T-cell (primary cell): ENCODE results near the gene SAPCD2. TPM values are rescaled to one million over a fixed set of nuclear protein-coding genes. Genes with fewer than 3 reads are reported as not detected.

Source experiments
- total RNA-seq, 35 experiments: library from RNA in 6 of 35; stranded (reverse) in 6 of 35; fragments of 120-200 nt in 1 of 35; gene quantifications; one replicate each; pipeline versions ENCODE4 v1.2.1 to v1.2.4 and lab custom pipeline; 2013 to 2026

The SAPCD2 gene
- total RNA-seq, 5 donors from 2014 or later (not counting 1 experiment from before 2014, with no cell fraction given) = 0.33 to 1.0 (median 0.83) TPM

Other genes starting within 250 kb of the SAPCD2 start
- gene AJM1, start 228.1 kb downstream of the SAPCD2 start, total RNA-seq = 1 to 10 TPM; 2.1 to 7.5 (median 5.1) TPM
- 10 to 100 TPM; 23.3 to 56.8 (median 43.5) TPM for gene PHPT1, start 221.1 kb downstream of the SAPCD2 start, total RNA-seq
- gene MAMDC4, start 218.2 kb downstream of the SAPCD2 start, total RNA-seq = 10 to 100 TPM in 1 of 5 donors, 1 to 10 TPM in 4; 3.0 to 10.7 (median 7.1) TPM
- 100 to 1,000 TPM; 236 to 314 (median 297) TPM for gene EDF1, start 204.2 kb downstream of the SAPCD2 start, total RNA-seq
- 10 to 100 TPM; 20.9 to 38.7 (median 33.7) TPM for gene TRAF2, start 184.0 kb downstream of the SAPCD2 start, total RNA-seq
- 100 to 1,000 TPM in 3 of 5 donors, 10 to 100 TPM in 2; 60.9 to 161 (median 145) TPM for gene FBXW5, start 125.8 kb downstream of the SAPCD2 start, total RNA-seq
- gene C8G, start 125.3 kb downstream of the SAPCD2 start, total RNA-seq = 1 to 10 TPM; 1.7 to 3.8 (median 3.2) TPM
- gene LCN12, start 118.3 kb downstream of the SAPCD2 start, total RNA-seq = 1 to 10 TPM; 1.1 to 3.3 (median 2.2) TPM
- 10 to 100 TPM in 4 of 5 donors, 1 to 10 TPM in 1; 9.6 to 56.6 (median 26.4) TPM for gene PTGDS, start 93.1 kb downstream of the SAPCD2 start, total RNA-seq
- 1 to 10 TPM in 3 of 5 donors, under 1 TPM in 2; 0.29 to 2.2 (median 1.3) TPM for gene LCNL1, start 87.6 kb downstream of the SAPCD2 start, total RNA-seq
- 100 to 1,000 TPM in 4 of 5 donors, 10 to 100 TPM in 1; 81.3 to 173 (median 127) TPM for gene PAXX, start 78.1 kb downstream of the SAPCD2 start, total RNA-seq
- 10 to 100 TPM in 2 of 5 donors, 1 to 10 TPM in 3; 5.4 to 24.7 (median 8.0) TPM for gene CLIC3, start 74.0 kb downstream of the SAPCD2 start, total RNA-seq
- 100 to 1,000 TPM in 3 of 5 donors, 10 to 100 TPM in 2; 58.6 to 138 (median 121) TPM for gene ABCA2, start 42.3 kb downstream of the SAPCD2 start, total RNA-seq
- 1 to 10 TPM; 1.1 to 7.7 (median 5.1) TPM for gene FUT7, start 38.5 kb downstream of the SAPCD2 start, total RNA-seq
- 10 to 100 TPM; 32.4 to 76.7 (median 57.0) TPM for gene NPDC1, start 24.4 kb downstream of the SAPCD2 start, total RNA-seq
- under 1 TPM in 1 of 5 donors, not detected in 4; 0.32 TPM for gene ENTPD2, start 16.5 kb downstream of the SAPCD2 start, total RNA-seq
- gene UAP1L1, start 7.0 kb upstream of the SAPCD2 start, total RNA-seq = 10 to 100 TPM; 11.3 to 32.8 (median 19.3) TPM
- 10 to 100 TPM; 62.0 to 91.5 (median 84.8) TPM for gene MAN1B1, start 16.4 kb upstream of the SAPCD2 start, total RNA-seq
- 100 to 1,000 TPM; 246 to 469 (median 425) TPM for gene DPP7, start 44.2 kb upstream of the SAPCD2 start, total RNA-seq
- gene GRIN1, start 68.6 kb upstream of the SAPCD2 start, total RNA-seq = not detected
- gene LRRC26, start 99.5 kb upstream of the SAPCD2 start, total RNA-seq = not detected
- not detected for gene TMEM210, start 101.5 kb upstream of the SAPCD2 start, total RNA-seq
- 100 to 1,000 TPM; 133 to 142 (median 141) TPM for gene ANAPC2, start 118.0 kb upstream of the SAPCD2 start, total RNA-seq
- gene SSNA1, start 118.1 kb upstream of the SAPCD2 start, total RNA-seq = 10 to 100 TPM; 37.0 to 71.6 (median 64.0) TPM
- gene TPRN, start 130.2 kb upstream of the SAPCD2 start, total RNA-seq = 10 to 100 TPM in 3 of 5 donors, 1 to 10 TPM in 2; 5.8 to 12.8 (median 12.1) TPM
- gene TMEM203, start 135.1 kb upstream of the SAPCD2 start, total RNA-seq = 10 to 100 TPM; 23.7 to 44.7 (median 42.1) TPM
- 10 to 100 TPM; 27.6 to 46.7 (median 45.4) TPM for gene NDOR1, start 135.1 kb upstream of the SAPCD2 start, total RNA-seq
- 1 to 10 TPM in 3 of 5 donors, under 1 TPM in 2; 0.56 to 1.6 (median 1.5) TPM for gene RNF208, start 151.7 kb upstream of the SAPCD2 start, total RNA-seq
- gene CYSRT1, start 154.6 kb upstream of the SAPCD2 start, total RNA-seq = under 1 TPM in 4 of 5 donors, not detected in 1; 0.32 to 0.58 (median 0.45) TPM
- gene RNF224, start 156.9 kb upstream of the SAPCD2 start, total RNA-seq = not detected
- gene SLC34A3, start 160.3 kb upstream of the SAPCD2 start, total RNA-seq = not detected
- gene TUBB4B, start 170.7 kb upstream of the SAPCD2 start, total RNA-seq = 100 to 1,000 TPM in 2 of 5 donors, 10 to 100 TPM in 3; 50.6 to 118 (median 95.3) TPM
- under 1 TPM in 1 of 5 donors, not detected in 4; 0.54 TPM for gene STPG3, start 180.7 kb upstream of the SAPCD2 start, total RNA-seq
- 10 to 100 TPM; 36.1 to 62.2 (median 58.8) TPM for gene NELFB, start 184.8 kb upstream of the SAPCD2 start, total RNA-seq
- gene TOR4A, start 207.2 kb upstream of the SAPCD2 start, total RNA-seq = 1 to 10 TPM; 2.2 to 5.6 (median 3.2) TPM
- gene NRARP, start 231.7 kb upstream of the SAPCD2 start, total RNA-seq = 1 to 10 TPM in 4 of 5 donors, under 1 TPM in 1; 0.55 to 2.7 (median 1.7) TPM